GM12878 (cell line): Measurements from ENCODE around the gene RPS15A.

Experiments
- ETV6 ChIP-seq, 2 experiments: fragments of 450-650 bp in 1 of 2; IDR thresholded peaks in 1 of 2; conservative IDR thresholded peaks in 1 of 2; 2 replicates each; pipeline ENCODE4 v1.6.1; 2014; ENCODE audit warnings: antibody characterized with exemption in 1 of 2, borderline replicate concordance in 1 of 2, low read depth in 1 of 2, mild to moderate bottlenecking in 1 of 2, moderate library complexity in 1 of 2
- HDAC6 ChIP-seq: fragments of 200-600 bp; sonication (generic); IDR thresholded peaks from one replicate; pipeline ENCODE4 v1.8.0; 2017; ENCODE audit warnings: antibody characterized with exemption; ENCODE audit not compliant: unreplicated experiment
- JUND ChIP-seq: IDR thresholded peaks from 2 replicates; pipeline ENCODE4 v1.6.1; 2012; ENCODE audit warnings: low read depth, mild to moderate bottlenecking, low read length, improper control_type of control experiment, moderate library complexity
- POLR2AphosphoS5 ChIP-seq: IDR thresholded peaks from 2 replicates; pipeline ENCODE4 v1.6.1; 2011; ENCODE audit warnings: mild to moderate bottlenecking, low read length, inconsistent platforms
- TF ChIP-seq, protein P1 (sequence below), 3 experiments: IDR thresholded peaks in 2 of 3; conservative IDR thresholded peaks in 1 of 3; 2 replicates each; pipeline ENCODE4 v1.5.1; 2011; ENCODE audit warnings: low read depth in 3 of 3, low read length in 3 of 3, mild to moderate bottlenecking in 3 of 3, control low read depth in 2 of 3, moderate library complexity in 2 of 3, inconsistent platforms in 1 of 3, mixed read lengths in 1 of 3; ENCODE audit not compliant: control insufficient read depth in 2 of 3, insufficient read depth in 1 of 3; ENCODE audit errors: extremely low read depth in 1 of 3

DNA sequence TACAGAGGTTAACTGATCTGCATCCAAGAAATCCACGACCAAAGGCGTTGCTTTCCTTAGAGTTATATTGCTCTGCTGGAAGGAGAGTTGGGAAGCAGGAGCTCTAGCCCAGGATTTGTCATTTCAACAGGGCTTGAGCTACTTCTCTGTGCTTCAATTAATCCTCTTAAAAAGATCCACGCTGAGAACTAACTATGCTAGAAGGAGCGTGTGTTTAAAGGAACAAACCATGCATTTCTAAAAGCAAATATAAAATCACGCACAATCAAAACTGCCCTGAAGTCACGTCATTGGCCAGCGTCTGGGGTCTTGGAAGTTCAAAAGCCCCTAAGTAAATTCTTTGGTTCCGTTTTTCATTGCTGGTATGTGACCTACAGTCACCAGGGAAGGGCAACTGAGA is 10.2 kb upstream of the RPS15A start:
- no peak for TF ChIP-seq ETV6 (conservative IDR thresholded peaks at IDR 0.05 in 1 of 2, IDR thresholded peaks at IDR 0.05 in 1 of 2; ENCODE audit: borderline replicate concordance in 1 of 2, low read depth in 1 of 2)
- TF ChIP-seq, protein P1, sequence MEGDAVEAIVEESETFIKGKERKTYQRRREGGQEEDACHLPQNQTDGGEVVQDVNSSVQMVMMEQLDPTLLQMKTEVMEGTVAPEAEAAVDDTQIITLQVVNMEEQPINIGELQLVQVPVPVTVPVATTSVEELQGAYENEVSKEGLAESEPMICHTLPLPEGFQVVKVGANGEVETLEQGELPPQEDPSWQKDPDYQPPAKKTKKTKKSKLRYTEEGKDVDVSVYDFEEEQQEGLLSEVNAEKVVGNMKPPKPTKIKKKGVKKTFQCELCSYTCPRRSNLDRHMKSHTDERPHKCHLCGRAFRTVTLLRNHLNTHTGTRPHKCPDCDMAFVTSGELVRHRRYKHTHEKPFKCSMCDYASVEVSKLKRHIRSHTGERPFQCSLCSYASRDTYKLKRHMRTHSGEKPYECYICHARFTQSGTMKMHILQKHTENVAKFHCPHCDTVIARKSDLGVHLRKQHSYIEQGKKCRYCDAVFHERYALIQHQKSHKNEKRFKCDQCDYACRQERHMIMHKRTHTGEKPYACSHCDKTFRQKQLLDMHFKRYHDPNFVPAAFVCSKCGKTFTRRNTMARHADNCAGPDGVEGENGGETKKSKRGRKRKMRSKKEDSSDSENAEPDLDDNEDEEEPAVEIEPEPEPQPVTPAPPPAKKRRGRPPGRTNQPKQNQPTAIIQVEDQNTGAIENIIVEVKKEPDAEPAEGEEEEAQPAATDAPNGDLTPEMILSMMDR (IDR thresholded peaks at IDR 0.05 in 2 of 3, conservative IDR thresholded peaks at IDR 0.05 in 1 of 3; ENCODE audit: control insufficient read depth in 2 of 3, extremely low read depth in 1 of 3, insufficient read depth in 1 of 3, low read depth in 3 of 3, low read length in 3 of 3): no peak
- TF ChIP-seq POLR2AphosphoS5: no peak
- TF ChIP-seq HDAC6: no peak
- no peak for TF ChIP-seq JUND
